Brain microvascular endothelial cell (primary cell): ENCODE results near the gene PIAS1.

Source experiments
- DNase-seq: peaks from one replicate; pipeline ENCODE4 v3.0.0-alpha.2; 2020
- H3K27ac ChIP-seq: fragments of 250-450 bp; sonication (Bioruptor Pico); 2 replicates; pipeline ENCODE4 v1.5.1; 2020; ENCODE audit warnings: mild to moderate bottlenecking, moderate library complexity
- H3K27me3 ChIP-seq: fragments of 250-450 bp; sonication (Bioruptor Pico); replicated peaks from 2 replicates; pipeline ENCODE4 v1.5.1; 2020; ENCODE audit warnings: mild to moderate bottlenecking
- H3K36me3 ChIP-seq: fragments of 250-450 bp; sonication (Bioruptor Pico); replicated peaks from 2 replicates; pipeline ENCODE4 v1.5.1; 2020; ENCODE audit warnings: mild to moderate bottlenecking
- H3K4me3 ChIP-seq: 2 replicates; pipeline ENCODE4 v1.5.1; 2011; ENCODE audit warnings: low read depth, mild to moderate bottlenecking, control low read depth, low read length, moderate library complexity
- CTCF ChIP-seq: IDR thresholded peaks from 2 replicates; pipeline ENCODE4 v1.5.1; 2011; ENCODE audit warnings: low read depth, mild to moderate bottlenecking, moderate library complexity, low read length, control low read depth, inconsistent platforms; ENCODE audit errors: missing control alignments
- in situ Hi-C: cut with HindIII; loops from 2 replicates; pipeline ENCODE4 v1.10.0; 2017; ENCODE audit warnings: low sequenced_read_pairs, low pct_ligation_motif_present

The PIAS1 gene

GRCh38 chr15:68029959-68030358, 24.2 kb upstream of the PIAS1 start:
- no peak for DNase-seq
- TF ChIP-seq CTCF = no peak
- Histone ChIP-seq H3K4me3 (no peak overlapping the region), H3K27ac (no peak overlapping the region), H3K36me3 (no peaks in the 10 kb centered on the region), H3K27me3 (no peaks in the 10 kb centered on the region)
- in situ Hi-C loops = no loop called here

GRCh38 chr15:68031404-68031803, 22.7 kb upstream of the PIAS1 start:
- H3K4me3 ChIP-seq = no peak overlapping the region
- no peak for DNase-seq
- H3K27ac ChIP-seq = no peak overlapping the region
- no peaks in the 10 kb centered on the region for H3K36me3 ChIP-seq
- no peak for TF ChIP-seq CTCF
- no peaks in the 10 kb centered on the region for H3K27me3 ChIP-seq
- in situ Hi-C loops = no loop called here

GRCh38 chr15:68032672-68033071, 21.4 kb upstream of the PIAS1 start:
- Histone ChIP-seq H3K36me3 (no peaks in the 10 kb centered on the region), H3K27me3 (no peaks in the 10 kb centered on the region), H3K27ac (no peak overlapping the region), H3K4me3 (no peak overlapping the region)
- in situ Hi-C loops = no loop called here
- DNase-seq = no peak
- TF ChIP-seq CTCF = no peak

GRCh38 chr15:68034081-68034480, 20.0 kb upstream of the PIAS1 start:
- no peaks in the 10 kb centered on the region for H3K27me3 ChIP-seq
- in situ Hi-C loops = no loop called here
- no peaks in the 10 kb centered on the region for H3K36me3 ChIP-seq
- H3K4me3 ChIP-seq = no peak overlapping the region
- DNase-seq = no peak
- no peak for TF ChIP-seq CTCF
- no peak overlapping the region for H3K27ac ChIP-seq

- DNase-seq = no peak
- in situ Hi-C loops = no loop called here
- Histone ChIP-seq H3K4me3 (no peak overlapping the region), H3K27me3 (no peaks in the 10 kb centered on the region), H3K36me3 (no peaks in the 10 kb centered on the region), H3K27ac (no peak overlapping the region)
- TF ChIP-seq CTCF = no peak
Observed at GRCh38 chr15:68034719-68035293, 19.3 kb upstream of the PIAS1 start.

- in situ Hi-C loops = no loop called here
- no peak for DNase-seq
- H3K27me3 ChIP-seq = no peaks in the 10 kb centered on the region
- no peaks in the 10 kb centered on the region for H3K36me3 ChIP-seq
- H3K4me3 ChIP-seq = no peak overlapping the region
- TF ChIP-seq CTCF = no peak
- H3K27ac ChIP-seq = no peak overlapping the region
Observed at GRCh38 chr15:68038246-68038645, 15.9 kb upstream of the PIAS1 start.
